SJCRH30 (cell line): ENCODE measurements around the gene LUZP1. TPM values are rescaled to one million over a fixed set of nuclear protein-coding genes. Genes with fewer than 3 reads are reported as not detected.
"Not testable (repeated sequence)": the region's sequence is repeated elsewhere in the genome, so short reads cannot be mapped to it uniquely, and the experiment has no call there.

Experiments
- DNase-seq, 2 experiments: peaks; one replicate each; pipeline ENCODE4 v3.0.0-alpha.2; 2015 to 2020
- H3K27ac ChIP-seq: fragments of 250-450 bp; sonication (Bioruptor Pico); 2 replicates; pipeline ENCODE4 v1.5.1; 2020; ENCODE audit warnings: mild to moderate bottlenecking, moderate library complexity
- H3K27me3 ChIP-seq: fragments of 250-450 bp; sonication (Bioruptor Pico); 2 replicates; pipeline ENCODE4 v1.5.1; 2020; ENCODE audit warnings: mild to moderate bottlenecking, moderate library complexity
- H3K36me3 ChIP-seq: fragments of 250-450 bp; sonication (Bioruptor Pico); 2 replicates; pipeline ENCODE4 v1.5.1; 2020; ENCODE audit warnings: mild to moderate bottlenecking, moderate library complexity
- H3K4me1 ChIP-seq: fragments of 250-450 bp; sonication (Bioruptor Pico); 2 replicates; pipeline ENCODE4 v1.5.1; 2020; ENCODE audit warnings: mild to moderate bottlenecking, moderate library complexity
- H3K4me3 ChIP-seq: fragments of 250-450 bp; sonication (Bioruptor Pico); 2 replicates; pipeline ENCODE4 v1.5.1; 2020; ENCODE audit warnings: mild to moderate bottlenecking, moderate library complexity
- H3K9me3 ChIP-seq: fragments of 250-450 bp; sonication (Bioruptor Pico); replicated peaks from 2 replicates; pipeline ENCODE4 v1.5.1; 2020; ENCODE audit warnings: mild to moderate bottlenecking, moderate library complexity
- total RNA-seq: library from RNA; depleted of rRNA; stranded (reverse); fragments of >200 nt; shearing (Covaris generic); gene quantifications from 2 replicates; pipeline ENCODE4 v1.2.3, GENCODE V29; 2014

LUZP1 gene
- total RNA-seq, 1 experiment from 2014 or later, result 29.8 TPM

DNA sequence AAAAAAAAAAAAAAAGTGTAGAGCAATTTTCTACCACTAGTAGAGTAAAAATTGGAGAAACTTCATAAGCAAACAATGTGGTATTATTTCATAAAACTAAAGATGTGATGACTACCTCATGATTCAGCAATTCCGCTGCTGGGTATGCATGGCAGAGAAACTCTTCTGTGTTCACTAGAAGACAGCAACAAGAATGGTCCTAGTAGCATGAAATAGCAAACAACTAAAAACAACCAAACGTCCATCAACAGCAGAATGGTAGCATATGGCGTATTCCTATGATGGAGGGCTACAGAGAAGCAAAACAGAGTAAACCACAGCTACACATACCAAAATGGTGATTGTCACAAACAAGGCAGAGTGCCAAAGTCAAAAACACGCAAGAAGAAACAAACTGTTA, 29.7 kb upstream of the LUZP1 start:
- no peak overlapping the region for H3K27ac ChIP-seq
- no peak overlapping the region for H3K4me3 ChIP-seq
- H3K36me3 ChIP-seq, result no peaks in the 10 kb centered on the region
- DNase-seq, result no peak
- no peaks in the 10 kb centered on the region for H3K9me3 ChIP-seq
- H3K4me1 ChIP-seq, result peaks cover 23% of the 10 kb centered on the region; the same call in 1 of the 2 replicates
- H3K27me3 ChIP-seq, result no peaks in the 10 kb centered on the region

DNA sequence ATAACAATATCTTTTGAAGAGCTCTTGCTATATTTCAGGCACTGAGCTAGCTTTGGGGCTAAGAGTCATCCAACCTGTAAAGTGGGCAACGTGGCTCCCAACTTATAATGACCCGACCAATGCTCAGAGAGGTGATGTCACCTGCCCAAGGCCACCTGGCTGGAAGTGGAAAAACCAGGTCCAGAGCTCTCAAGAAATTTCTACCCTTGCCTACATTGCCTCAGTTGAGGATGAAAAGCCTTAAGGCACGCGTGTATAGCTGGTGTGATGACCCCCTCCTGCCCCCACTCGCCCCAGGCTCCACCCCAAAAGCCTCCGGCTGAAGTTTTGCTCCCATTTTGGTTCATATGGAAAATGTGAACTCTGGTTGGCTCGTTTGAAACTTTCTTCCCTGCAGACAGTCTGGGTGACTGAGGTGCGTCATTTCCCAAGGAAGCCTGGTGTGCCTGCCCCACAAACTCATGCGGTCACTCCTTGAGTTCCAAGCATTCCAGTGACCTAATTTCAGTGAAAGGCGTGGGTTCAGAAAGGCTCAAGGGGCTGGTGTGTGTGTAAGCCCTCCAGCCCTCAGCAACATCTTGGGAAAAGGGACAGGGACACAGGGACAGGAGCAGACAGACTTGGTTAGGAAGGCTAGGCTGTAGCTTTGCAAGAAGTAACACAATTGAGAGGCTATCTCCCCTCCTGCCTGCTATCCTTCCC, 28.1 kb upstream of the LUZP1 start:
- Histone ChIP-seq H3K27me3 (no peaks in the 10 kb centered on the region), H3K36me3 (no peaks in the 10 kb centered on the region), H3K9me3 (no peaks in the 10 kb centered on the region), H3K27ac (peak overlapping the region; percentile 28), H3K4me3 (no peak overlapping the region), H3K4me1 (peaks cover 23% of the 10 kb centered on the region; the same call in 1 of the 2 replicates)
- peak; percentile 66 to 70 for DNase-seq

DNA sequence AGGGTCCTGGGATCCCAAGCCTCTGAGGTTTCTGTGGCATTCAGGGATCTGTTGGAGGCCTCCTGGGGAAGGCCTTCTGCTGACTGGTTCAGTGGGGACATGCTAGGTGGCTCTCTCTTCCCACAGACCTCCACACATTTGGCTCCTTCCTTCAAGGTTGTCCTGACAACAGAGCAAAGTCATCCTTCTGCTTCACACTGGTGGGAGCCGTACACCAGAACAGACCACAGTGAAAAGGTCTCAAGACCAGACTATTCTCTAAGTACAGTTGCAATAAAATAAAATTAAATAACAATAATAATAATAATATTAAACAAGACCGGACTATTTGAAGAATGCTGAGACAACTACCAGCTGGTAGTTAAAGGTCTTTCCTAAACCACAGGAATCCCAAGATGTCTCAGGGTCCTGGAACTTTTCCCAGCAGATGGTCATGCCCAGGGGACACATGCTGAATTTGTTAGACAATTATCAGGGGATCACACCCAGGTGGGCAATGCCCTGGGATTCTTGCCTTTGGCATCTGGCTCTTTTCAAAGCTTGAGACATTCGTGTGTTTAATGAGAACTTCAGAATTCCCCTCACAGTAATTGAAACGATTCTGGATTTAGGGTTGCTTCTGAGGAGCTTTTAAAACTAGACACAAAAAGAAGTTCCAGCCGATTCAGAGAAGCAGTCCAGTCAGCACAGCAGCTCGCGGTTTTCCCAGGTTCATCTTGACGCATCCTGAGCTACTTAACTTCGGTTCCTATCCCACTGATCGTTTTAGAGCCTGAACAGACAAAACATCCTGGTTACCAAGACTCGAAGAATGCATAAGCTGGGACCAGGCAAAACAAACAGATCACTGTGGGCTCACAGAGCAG, 25.7 kb upstream of the LUZP1 start:
- H3K36me3 ChIP-seq, result no peaks in the 10 kb centered on the region
- H3K27me3 ChIP-seq, result no peaks in the 10 kb centered on the region
- H3K27ac ChIP-seq, result peak overlapping the region; percentile 31
- no peaks in the 10 kb centered on the region for H3K9me3 ChIP-seq
- DNase-seq, result peak in 1 of 2 experiments; percentile 40
- no peak overlapping the region for H3K4me3 ChIP-seq
- H3K4me1 ChIP-seq, result peaks cover 23% of the 10 kb centered on the region; the same call in 1 of the 2 replicates

DNA sequence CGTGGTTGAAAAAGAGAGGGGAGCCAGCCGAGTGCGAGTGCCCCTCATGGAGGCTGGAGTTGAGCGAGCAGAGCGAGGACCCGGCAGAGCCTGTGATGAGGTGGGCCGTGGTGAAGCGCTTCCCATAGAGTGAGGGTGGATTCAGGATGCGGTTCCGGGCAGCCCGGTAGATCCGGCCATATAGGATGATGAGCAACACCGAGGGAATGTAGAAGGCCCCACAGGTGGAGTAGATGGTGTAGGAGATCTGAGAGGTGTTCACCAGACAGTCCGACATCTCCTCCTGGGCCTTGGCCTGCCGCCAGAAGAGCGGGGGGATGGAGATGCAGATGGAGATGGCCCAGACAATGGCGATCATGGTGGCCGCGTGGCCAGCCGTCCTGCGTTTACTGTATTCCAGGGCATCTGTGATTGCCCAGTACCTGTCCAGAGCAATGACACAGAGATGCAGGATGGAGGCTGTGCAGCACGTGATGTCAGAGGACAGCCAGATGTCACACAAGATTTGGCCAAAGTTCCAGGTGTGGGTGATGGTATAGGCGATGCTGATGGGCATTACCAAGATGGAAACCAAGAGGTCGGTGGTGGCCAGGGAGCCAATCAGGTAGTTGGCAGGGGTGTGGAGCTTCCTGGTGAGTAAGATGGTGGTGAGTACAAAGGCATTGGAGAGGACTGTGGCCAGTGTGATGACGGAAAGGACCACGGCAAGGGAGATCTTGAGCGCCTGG, 24.9 kb upstream of the LUZP1 start:
- Histone ChIP-seq H3K27me3 (no peaks in the 10 kb centered on the region), H3K4me3 (no peak overlapping the region), H3K36me3 (no peaks in the 10 kb centered on the region), H3K27ac (peak overlapping the region; percentile 31), H3K4me1 (peaks cover 23% of the 10 kb centered on the region; the same call in 1 of the 2 replicates), H3K9me3 (no peaks in the 10 kb centered on the region)
- DNase-seq, result no peak

DNA sequence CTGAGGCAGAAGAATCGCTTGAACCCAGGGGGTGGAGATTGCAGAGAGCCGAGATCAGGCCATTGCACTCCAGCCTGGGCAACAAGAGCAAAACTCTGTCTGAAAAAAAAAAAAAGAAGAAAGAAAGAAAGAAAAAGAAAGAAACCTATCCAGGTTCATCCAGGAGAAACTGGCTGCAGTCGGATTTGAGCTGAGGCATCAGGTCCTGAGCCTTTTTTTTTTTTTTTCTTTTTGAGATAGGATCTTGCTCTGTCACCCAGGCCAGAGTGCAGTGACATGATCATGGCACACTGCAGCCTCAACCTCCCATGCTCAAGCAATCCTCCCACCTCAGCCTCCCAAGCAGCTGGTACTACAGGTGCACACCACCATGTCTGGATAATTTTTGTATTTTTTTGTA, 22.5 kb upstream of the LUZP1 start:
- H3K27ac ChIP-seq, result no peak overlapping the region
- no peaks in the 10 kb centered on the region for H3K9me3 ChIP-seq
- no peaks in the 10 kb centered on the region for H3K27me3 ChIP-seq
- no peaks in the 10 kb centered on the region for H3K36me3 ChIP-seq
- DNase-seq, result no peak
- peaks cover 16% of the 10 kb centered on the region; the same call in 1 of the 2 replicates for H3K4me1 ChIP-seq
- no peak overlapping the region for H3K4me3 ChIP-seq

DNA sequence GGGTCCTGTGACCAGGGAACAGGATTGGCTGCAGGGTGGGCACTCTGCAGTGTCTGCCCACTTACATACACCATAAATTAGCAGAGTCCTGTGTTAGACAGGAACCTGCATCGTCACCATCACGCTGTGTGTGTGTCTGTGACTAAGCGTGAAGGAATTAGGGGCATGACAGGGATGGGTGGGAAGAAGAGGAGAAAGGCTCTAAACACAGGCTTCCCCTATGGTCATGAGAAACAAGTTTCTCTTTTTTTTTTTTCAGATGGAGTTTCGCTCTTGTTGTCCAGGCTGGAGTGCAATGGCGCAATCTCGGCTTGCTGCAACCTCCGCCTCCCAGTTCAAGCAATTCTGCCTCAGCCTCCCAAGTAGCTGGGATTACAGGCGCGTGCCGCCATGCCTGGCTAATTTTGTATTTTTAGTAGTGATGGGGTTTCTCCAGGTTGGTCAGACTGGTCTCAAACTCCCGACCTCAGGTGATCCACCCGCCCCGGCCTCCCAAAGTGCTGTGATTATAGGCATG, 20.3 kb upstream of the LUZP1 start:
- peak; percentile 28 to 43 for DNase-seq
- not testable (repeated sequence) for H3K9me3 ChIP-seq, H3K4me3 ChIP-seq, H3K4me1 ChIP-seq, H3K27me3 ChIP-seq, H3K36me3 ChIP-seq, H3K27ac ChIP-seq

DNA sequence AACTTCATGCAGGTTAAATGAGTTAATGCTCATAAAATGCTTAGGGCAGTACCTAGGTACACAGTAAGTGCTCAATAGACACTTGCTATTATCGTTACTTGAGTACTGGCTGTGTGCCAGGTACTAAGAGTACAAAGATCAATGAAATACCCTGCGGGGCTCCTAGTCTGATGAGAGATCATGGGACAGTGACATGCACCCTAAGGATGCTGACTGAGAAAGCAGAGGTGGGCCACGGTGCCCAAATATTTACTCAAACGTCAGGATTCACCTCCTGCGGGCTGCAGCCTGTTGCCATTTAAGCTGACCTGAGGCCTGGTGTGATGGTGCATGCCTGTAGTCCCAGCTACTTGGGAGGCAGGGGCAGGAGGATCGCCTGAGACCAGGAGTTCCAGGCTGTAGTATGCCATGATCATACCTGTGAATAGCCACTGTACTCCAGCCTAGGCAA, 19.8 kb upstream of the LUZP1 start:
- no peak overlapping the region for H3K27ac ChIP-seq
- H3K4me1 ChIP-seq, result peaks cover 3% of the 10 kb centered on the region; the same call in 1 of the 2 replicates
- H3K9me3 ChIP-seq, result no peaks in the 10 kb centered on the region
- no peaks in the 10 kb centered on the region for H3K27me3 ChIP-seq
- H3K4me3 ChIP-seq, result no peak overlapping the region
- H3K36me3 ChIP-seq, result no peaks in the 10 kb centered on the region
- DNase-seq, result no peak

DNA sequence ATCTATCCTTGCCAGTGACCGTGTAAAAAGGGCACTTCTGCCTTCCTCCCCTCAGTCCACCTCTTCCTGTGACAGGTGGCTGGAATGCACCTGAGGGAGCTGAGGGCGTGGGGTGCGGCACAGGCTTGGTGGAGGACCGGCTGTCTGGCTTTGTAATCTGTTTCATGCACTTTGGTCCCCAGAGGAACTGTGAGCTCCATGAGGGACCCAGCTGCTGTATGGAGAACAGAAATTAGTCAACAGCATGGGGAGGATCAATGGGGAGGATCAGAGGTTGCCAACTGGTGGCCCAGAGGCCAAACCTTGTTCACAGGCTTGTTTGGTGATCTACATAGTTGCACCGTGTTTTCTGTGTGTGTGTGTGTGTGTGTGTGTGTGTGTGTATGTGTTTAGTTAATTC, 19.0 kb upstream of the LUZP1 start:
- 0 out of 2 replicates have a peak, but pooled peaks cover 3% of the 10 kb centered on the region for H3K4me1 ChIP-seq
- no peak overlapping the region for H3K4me3 ChIP-seq
- no peak for DNase-seq
- H3K36me3 ChIP-seq, result no peaks in the 10 kb centered on the region
- no peaks in the 10 kb centered on the region for H3K9me3 ChIP-seq
- H3K27ac ChIP-seq, result no peak overlapping the region
- no peaks in the 10 kb centered on the region for H3K27me3 ChIP-seq

DNA sequence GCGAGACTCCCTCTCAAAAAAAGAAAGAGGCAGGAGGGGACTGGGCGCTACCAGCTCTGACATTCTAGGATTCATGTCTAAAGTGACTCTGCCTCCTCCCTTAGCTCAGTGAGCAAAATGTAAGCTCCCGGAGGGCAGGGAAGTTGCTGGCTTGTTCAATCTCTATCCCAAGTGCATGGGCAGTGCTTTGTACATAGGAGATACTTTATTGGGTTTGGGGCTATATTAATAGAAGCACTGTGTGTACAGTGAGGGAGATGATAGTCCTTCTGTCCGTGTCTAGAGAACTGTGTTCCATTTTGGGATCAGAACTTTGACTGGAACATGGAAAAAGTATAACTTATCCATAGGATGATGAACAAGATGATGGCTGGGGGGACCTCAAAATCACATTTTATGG, 16.7 kb upstream of the LUZP1 start:
- H3K4me1 ChIP-seq, result 0 out of 2 replicates have a peak, but pooled peaks cover 3% of the 10 kb centered on the region
- H3K27me3 ChIP-seq, result no peaks in the 10 kb centered on the region
- no peak for DNase-seq
- no peak overlapping the region for H3K4me3 ChIP-seq
- H3K27ac ChIP-seq, result no peak overlapping the region
- no peaks in the 10 kb centered on the region for H3K36me3 ChIP-seq
- H3K9me3 ChIP-seq, result no peaks in the 10 kb centered on the region

DNA sequence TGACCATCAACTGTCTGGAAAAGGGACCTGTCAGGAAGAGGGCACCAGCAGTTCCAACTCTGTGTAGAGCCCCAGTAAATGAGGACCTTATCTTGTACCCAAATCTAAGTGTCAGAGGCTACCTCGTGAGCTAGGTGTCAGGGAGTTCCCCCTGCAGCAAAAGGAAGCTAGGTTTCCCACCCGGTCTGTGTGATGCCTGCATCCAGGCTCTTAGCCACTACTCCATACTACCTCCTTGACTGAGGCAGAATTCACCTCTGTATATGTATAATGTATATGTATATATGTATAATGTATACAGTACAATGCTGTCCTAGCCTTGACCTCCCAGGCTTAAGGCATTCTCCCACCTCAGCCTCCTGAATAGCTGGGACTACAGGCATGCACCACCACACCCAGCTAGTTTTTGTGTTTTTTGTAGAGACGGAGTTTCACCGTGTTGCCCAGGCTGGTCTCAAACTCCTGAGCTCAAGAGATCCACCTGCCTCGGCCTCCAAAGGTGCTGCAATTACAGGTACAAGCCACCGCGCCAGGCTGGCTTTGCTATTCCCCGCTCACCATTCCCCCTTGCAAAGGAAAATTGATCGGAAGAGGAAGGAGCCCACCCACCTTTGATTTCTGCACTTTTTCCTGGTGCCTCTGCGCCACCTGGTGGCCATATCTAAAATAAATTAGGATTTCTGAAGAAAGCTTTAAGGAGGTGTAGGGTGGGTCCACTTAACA, 15.7 kb upstream of the LUZP1 start:
- Histone ChIP-seq H3K9me3 (no peaks in the 10 kb centered on the region), H3K4me1 (0 out of 2 replicates have a peak, but pooled peaks cover 3% of the 10 kb centered on the region), H3K27me3 (no peaks in the 10 kb centered on the region), H3K27ac (no peak overlapping the region), H3K36me3 (no peaks in the 10 kb centered on the region), H3K4me3 (no peak overlapping the region)
- peak; percentile 41 to 79 for DNase-seq

DNA sequence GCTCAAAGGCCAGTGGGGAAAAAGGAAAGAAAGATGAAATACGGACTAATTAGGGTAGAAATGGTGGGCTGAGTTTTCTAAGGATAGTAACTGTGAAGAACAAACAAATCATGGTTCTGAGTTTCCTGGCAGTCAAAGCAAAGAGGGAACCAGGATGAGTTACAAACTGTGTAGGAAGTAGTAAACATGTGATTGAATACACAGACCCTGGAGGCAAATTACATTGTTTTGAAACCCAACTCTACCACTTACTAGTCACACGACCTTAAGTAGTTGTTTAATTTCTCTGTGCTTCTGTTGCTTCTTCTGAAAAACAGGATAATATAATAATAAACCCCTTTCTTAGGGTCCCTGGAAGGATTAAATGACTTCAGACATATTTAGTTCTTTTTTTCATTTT, 11.2 kb upstream of the LUZP1 start:
- Histone ChIP-seq H3K36me3 (no peaks in the 10 kb centered on the region), H3K9me3 (no peaks in the 10 kb centered on the region), H3K27ac (no peak overlapping the region), H3K4me1 (peaks cover 8% of the 10 kb centered on the region; the same call in 1 of the 2 replicates), H3K4me3 (no peak overlapping the region), H3K27me3 (no peaks in the 10 kb centered on the region; the same call in 1 of the 2 replicates)
- DNase-seq, result no peak

DNA sequence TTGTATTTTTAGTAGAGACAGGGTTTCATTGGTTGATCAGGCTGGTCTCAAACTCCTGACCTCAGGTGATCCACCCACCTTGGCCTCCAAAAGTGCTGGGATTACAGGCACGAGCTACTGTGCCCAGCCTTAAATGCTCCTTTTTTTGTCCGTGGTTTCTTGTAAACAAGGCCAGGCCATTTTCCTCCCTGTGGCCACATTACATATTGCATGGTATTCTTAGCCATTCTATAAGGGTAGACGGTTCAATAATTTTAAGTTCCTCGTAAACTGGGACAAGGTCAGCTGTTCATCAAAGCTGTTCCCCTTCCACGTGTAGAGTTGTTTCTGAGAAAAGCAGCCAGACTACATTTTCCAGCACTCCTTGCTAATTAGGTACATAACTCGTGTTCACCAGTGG, 10.3 kb upstream of the LUZP1 start:
- H3K9me3 ChIP-seq, result no peaks in the 10 kb centered on the region
- H3K4me1 ChIP-seq, result peaks cover 8% of the 10 kb centered on the region; the same call in 1 of the 2 replicates
- H3K27me3 ChIP-seq, result no peaks in the 10 kb centered on the region; the same call in 1 of the 2 replicates
- H3K4me3 ChIP-seq, result no peak overlapping the region
- H3K36me3 ChIP-seq, result no peaks in the 10 kb centered on the region
- peak in 1 of 2 experiments; percentile 43 for DNase-seq
- H3K27ac ChIP-seq, result no peak overlapping the region

DNA sequence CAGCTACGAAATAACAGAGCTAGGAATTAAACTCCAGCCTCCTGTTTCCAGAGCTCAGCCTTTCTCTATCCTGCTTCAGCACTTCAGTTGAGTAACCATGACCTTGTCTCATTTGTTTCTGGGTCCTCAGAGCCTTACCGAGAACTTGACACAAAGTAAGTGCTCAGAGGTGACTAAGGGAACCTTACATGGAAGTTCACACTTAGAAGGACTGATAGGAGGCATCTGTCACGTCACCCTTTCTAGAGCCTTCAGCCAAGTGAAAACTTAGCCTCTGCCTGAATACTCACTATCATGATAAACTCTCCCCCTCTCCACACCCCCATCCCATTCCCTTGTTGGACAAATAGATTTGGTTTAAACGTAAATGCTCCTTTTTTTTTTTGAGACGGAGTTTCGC, 9.8 kb upstream of the LUZP1 start:
- DNase-seq, result no peak
- H3K4me3 ChIP-seq, result peak overlapping the region; percentile 60
- H3K27ac ChIP-seq, result no peak overlapping the region
- peaks cover 8% of the 10 kb centered on the region; the same call in 1 of the 2 replicates for H3K4me1 ChIP-seq
- no peaks in the 10 kb centered on the region for H3K9me3 ChIP-seq
- no peaks in the 10 kb centered on the region for H3K36me3 ChIP-seq
- H3K27me3 ChIP-seq, result no peaks in the 10 kb centered on the region; the same call in 1 of the 2 replicates
